SK-N-SH treated with all-trans-retinoic acid at 6 μM for 48 hours (cell line): ENCODE results near the gene CGB7.

Experiments used
- ARNTL ChIP-seq: fragments of 450-650 bp; formaldehyde crosslinking; IDR thresholded peaks from 2 replicates; pipeline ENCODE4 v1.5.0; 2020; ENCODE audit warnings: low read depth, mild to moderate bottlenecking, moderate library complexity, borderline replicate concordance
- ISL1 ChIP-seq: fragments of 250-450 bp; sonication (Bioruptor Pico); IDR thresholded peaks from 2 replicates; pipeline ENCODE4 v2.1.2; 2022; ENCODE audit warnings: mild to moderate bottlenecking, moderate library complexity
- PATZ1 ChIP-seq: fragments of 250-450 bp; sonication (Bioruptor Pico); IDR thresholded peaks from 2 replicates; pipeline ENCODE4 v1.8.0; 2020; ENCODE audit warnings: mild to moderate bottlenecking, moderate library complexity, borderline replicate concordance
- RARB ChIP-seq: fragments of 250-450 bp; sonication (Bioruptor Pico); IDR thresholded peaks from 2 replicates; pipeline ENCODE4 v1.8.0; 2021; ENCODE audit warnings: mild to moderate bottlenecking, moderate library complexity
- TCF4 ChIP-seq: fragments of 250-450 bp; sonication (Bioruptor Pico); IDR thresholded peaks from 2 replicates; pipeline ENCODE4 v1.8.0; 2021; ENCODE audit warnings: mild to moderate bottlenecking, moderate library complexity, borderline replicate concordance
- TOX ChIP-seq: fragments of 250-450 bp; sonication (Bioruptor Pico); IDR thresholded peaks from 2 replicates; pipeline ENCODE4 v1.8.0; 2021; ENCODE audit warnings: mild to moderate bottlenecking, moderate library complexity, borderline replicate concordance
- ZC3H10 ChIP-seq: fragments of 250-450 bp; sonication (Bioruptor Pico); IDR thresholded peaks from 2 replicates; pipeline ENCODE4 v1.5.1; 2021; ENCODE audit warnings: mild to moderate bottlenecking, moderate library complexity
- ZFP3 ChIP-seq: fragments of 250-450 bp; sonication (Bioruptor Pico); IDR thresholded peaks from 2 replicates; pipeline ENCODE4 v1.5.0; 2020; ENCODE audit warnings: mild to moderate bottlenecking, moderate library complexity
- ZFP30 ChIP-seq: fragments of 450-650 bp; formaldehyde crosslinking; IDR thresholded peaks from 2 replicates; pipeline ENCODE4 v1.5.0; 2022; ENCODE audit warnings: mild to moderate bottlenecking, moderate library complexity

GRCh38 chr19:49014870-49015255 lies 42.7 kb downstream of the CGB7 start:
- TF ChIP-seq TCF4 (CRISPR knock-in tag), result no peak
- TF ChIP-seq ISL1 (CRISPR knock-in tag), result no peak
- no peak for TF ChIP-seq ZFP3 (CRISPR knock-in tag)
- TF ChIP-seq RARB, result no peak
- TF ChIP-seq ZC3H10, result no peak
- TF ChIP-seq PATZ1 (CRISPR knock-in tag), result no peak
- no peak for TF ChIP-seq ARNTL
- TF ChIP-seq ZFP30 (CRISPR knock-in tag), result no peak
- no peak for TF ChIP-seq TOX (CRISPR knock-in tag)
